Activated CD8-positive, alpha-beta memory T cell treated with anti-CD3 and anti-CD28 coated beads for 1 hour (primary cell): ENCODE data around the gene RNPEPL1.

ENCODE experiments used
- DNase-seq, 2 donors: peaks; one replicate each; pipeline ENCODE4 v3.0.0-alpha.2; 2020; ENCODE audit warnings: low read depth in 1 of 2; ENCODE audit errors: extremely low read depth in 1 of 2

The RNPEPL1 gene

GRCh38 chr2:240575101-240575965, 7.0 kb downstream of the RNPEPL1 start:
- DNase-seq: no peak

- DNase-seq: no peak
These were observed 7.8 kb downstream of the RNPEPL1 start for GRCh38 chr2:240576036-240576435.

GRCh38 chr2:240576436-240577205, 8.3 kb downstream of the RNPEPL1 start:
- no peak for DNase-seq

- DNase-seq: no peak
These were observed 9.2 kb downstream of the RNPEPL1 start for GRCh38 chr2:240577281-240578109.

- DNase-seq: no peak
These were observed 9.8 kb downstream of the RNPEPL1 start for GRCh38 chr2:240578110-240578450.

- no peak for DNase-seq
These were observed 10.2 kb downstream of the RNPEPL1 start for GRCh38 chr2:240578488-240578887.

- no peak for DNase-seq
These were observed 10.9 kb downstream of the RNPEPL1 start for GRCh38 chr2:240579071-240579762.

GRCh38 chr2:240579771-240580614, 11.7 kb downstream of the RNPEPL1 start:
- peak; percentile 51 to 57 for DNase-seq

- DNase-seq: no peak
These were observed 13.5 kb downstream of the RNPEPL1 start for GRCh38 chr2:240581811-240582210.

GRCh38 chr2:240582781-240583180, 14.5 kb downstream of the RNPEPL1 start:
- DNase-seq: no peak

- no peak for DNase-seq
These were observed 15.5 kb downstream of the RNPEPL1 start for GRCh38 chr2:240583774-240584173.

- no peak for DNase-seq
These were observed 16.3 kb downstream of the RNPEPL1 start for GRCh38 chr2:240584486-240585031.

- no peak for DNase-seq
These were observed 16.8 kb downstream of the RNPEPL1 start for GRCh38 chr2:240585101-240585500.

- no peak for DNase-seq
These were observed 17.5 kb downstream of the RNPEPL1 start for GRCh38 chr2:240585681-240586197.

- peak; percentile 89 to 95 for DNase-seq
These were observed 18.1 kb downstream of the RNPEPL1 start, which contains the start of gene CAPN10 for GRCh38 chr2:240586198-240586918. Gene CAPN10, plus strand, starts transcription at chr2:240586734. Its CDS starts 178 bp downstream, at chr2:240586912.

GRCh38 chr2:240586919-240587800, 18.9 kb downstream of the RNPEPL1 start:
- peak in 1 of 2 donors; percentile 28 for DNase-seq

GRCh38 chr2:240588006-240588655, 19.8 kb downstream of the RNPEPL1 start:
- no peak for DNase-seq
